GM21717 (cell line): ENCODE results near the gene SPACA1.
"Not testable (repeated sequence)": the region's sequence is repeated elsewhere in the genome, so short reads cannot be mapped to it uniquely, and the experiment has no call there.

ENCODE experiments used
- ATAC-seq: cut with Tn5 transposase; IDR thresholded peaks from one replicate; pipeline ENCODE4 v1.9.1; 2021; ENCODE audit warnings: mild to moderate bottlenecking, moderate library complexity; ENCODE audit not compliant: unreplicated experiment

Gene SPACA1, protein sequence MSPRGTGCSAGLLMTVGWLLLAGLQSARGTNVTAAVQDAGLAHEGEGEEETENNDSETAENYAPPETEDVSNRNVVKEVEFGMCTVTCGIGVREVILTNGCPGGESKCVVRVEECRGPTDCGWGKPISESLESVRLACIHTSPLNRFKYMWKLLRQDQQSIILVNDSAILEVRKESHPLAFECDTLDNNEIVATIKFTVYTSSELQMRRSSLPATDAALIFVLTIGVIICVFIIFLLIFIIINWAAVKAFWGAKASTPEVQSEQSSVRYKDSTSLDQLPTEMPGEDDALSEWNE

DNA sequence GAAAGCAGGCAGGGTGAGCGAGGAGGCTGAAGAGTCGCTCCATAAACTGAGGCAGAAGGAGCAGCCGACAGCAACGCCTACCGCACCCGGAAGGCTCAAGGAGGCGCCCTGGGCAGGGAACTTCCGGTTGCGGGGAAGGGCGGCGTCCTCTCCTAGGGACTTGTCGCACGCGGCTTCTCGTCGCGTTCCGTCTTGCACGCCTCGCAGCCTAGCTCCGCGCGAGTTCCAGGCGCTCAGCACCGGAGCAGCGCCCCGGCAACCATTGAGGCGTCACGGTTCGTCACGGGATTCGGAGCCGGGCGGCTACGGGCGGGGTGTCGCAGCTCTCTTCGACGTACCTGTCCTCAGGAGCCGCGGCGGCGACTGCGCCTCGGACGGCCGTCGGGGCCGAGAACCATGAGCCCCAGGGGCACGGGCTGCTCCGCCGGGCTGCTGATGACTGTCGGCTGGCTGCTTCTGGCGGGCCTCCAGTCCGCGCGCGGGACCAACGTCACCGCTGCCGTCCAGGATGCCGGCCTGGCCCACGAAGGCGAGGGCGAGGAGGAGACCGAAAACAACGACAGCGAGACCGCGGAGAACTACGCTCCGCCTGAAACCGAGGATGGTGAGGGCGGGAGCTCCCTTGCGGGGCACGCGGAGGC lies at the start of gene SPACA1:
TSS of gene SPACA1 (plus strand) at position 332 of the 641 bp plus-strand sequence. CDS start at position 397, 65 bp downstream.
- no peak for ATAC-seq

DNA sequence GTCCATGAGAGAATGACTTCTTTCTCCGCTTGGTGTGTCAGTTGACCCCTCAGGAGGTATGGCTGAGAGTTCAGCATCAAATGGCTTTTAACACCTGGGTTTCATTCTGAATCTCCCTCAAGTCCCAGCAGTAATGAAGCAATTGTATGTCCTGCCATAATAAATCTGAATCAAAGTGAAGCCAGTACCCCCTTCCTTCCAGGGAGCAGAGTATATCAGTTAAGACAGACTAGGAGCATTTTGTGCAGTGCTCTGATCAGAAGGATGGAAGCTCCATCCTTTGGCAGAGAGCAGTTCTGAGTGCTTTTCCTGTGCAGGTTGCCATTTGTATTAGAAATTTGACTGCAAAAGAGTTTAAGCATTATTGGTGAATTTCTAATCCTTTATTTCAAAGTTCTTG lies 46.9 kb upstream of the SPACA1 start:
- no peak for ATAC-seq

DNA sequence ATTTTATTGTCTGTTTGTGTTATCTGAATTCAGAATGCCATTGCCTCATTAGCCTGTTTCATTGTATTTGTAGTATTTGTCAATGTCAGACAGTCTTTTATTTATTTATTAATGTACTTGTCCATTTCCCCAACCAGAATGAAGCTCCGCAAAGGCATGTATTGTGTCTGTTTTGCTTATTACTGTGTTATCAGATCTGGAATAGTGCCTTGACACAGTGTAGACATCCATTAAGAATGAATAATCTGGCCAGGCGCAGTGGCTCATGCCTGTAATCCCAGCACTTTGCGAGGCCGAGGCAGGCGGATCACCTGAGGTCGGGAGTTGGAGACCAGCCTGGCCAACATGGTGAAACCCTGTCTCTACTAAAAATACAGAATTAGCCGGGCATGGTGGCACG lies 46.4 kb upstream of the SPACA1 start:
- ATAC-seq: not testable (repeated sequence)

DNA sequence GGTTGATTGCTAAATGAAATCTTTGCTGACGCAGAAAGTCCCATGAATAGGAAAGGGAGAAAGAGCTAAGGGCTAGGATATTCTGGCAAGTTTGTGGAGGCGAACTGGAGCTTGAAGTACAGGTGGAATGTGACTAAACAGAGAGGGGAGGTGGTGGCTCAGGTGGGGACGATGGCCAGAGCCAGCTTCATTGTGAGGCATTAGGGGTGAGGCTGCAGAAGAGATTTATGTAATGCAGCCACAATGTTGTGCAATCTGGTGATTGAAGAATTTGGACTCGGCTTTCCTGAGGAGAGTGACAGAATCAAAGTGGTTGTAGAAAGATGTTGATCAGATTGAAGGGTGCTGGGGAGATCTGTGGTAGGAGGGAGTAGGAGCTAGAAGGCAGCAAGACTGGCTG lies 42.9 kb upstream of the SPACA1 start:
- no peak for ATAC-seq

DNA sequence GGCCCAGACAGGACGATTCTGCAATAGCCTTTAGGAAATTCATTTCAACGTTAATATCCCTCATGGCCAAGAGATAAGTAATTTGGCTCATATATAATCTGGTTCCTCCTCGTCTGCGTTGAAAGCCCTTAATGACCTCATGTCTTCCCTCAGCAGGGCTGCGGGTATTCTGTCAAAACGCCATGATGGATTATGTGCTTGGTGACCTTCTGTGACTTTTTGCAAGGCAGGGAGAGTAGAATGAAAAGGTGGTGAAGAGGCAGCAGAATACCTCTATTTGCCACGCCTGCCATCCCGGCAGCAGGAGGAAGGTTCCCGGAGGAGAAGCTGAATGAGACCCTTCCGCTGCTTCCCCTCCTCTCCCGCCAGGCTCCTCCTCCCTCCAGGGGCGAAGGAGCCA lies 41.1 kb upstream of the SPACA1 start:
- no peak for ATAC-seq

DNA sequence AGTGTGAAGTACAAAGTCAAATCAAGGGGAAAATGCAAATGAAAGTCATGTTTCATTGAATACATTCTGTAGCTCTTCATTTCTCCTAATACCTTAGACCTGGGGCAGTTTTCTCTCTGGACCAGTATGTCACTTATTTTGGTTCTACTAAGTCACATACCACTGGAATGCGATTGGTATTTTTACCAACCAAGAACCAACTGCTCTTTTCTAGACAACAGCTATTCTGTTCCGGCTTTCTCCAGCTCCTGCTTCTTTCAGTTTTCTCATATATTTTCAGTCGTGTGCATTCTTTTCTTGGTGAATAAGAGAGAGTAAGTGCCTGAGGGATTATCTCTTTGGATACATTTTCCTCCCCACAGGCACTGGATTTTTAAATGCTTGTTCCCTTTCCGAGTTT lies 39.2 kb upstream of the SPACA1 start:
- ATAC-seq: no peak

DNA sequence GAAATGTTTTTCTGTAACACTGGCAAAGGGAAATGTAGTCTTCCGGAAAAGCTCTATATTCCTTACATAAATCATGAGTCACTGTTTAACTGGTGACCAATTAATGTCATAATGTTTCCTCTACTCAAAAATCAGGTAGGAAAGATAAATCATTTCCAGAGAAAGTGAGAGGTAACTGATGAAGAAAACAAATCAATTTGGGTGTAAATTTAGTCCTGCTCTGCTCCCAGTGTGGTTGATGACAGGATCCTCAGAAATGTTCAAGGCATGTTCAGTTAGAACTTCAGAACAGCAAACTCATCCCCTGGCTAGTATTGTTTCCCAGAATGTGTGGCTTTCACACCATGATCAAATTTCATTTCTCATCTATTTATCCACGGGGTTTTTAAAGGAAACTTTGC lies 38.8 kb upstream of the SPACA1 start:
- no peak for ATAC-seq

DNA sequence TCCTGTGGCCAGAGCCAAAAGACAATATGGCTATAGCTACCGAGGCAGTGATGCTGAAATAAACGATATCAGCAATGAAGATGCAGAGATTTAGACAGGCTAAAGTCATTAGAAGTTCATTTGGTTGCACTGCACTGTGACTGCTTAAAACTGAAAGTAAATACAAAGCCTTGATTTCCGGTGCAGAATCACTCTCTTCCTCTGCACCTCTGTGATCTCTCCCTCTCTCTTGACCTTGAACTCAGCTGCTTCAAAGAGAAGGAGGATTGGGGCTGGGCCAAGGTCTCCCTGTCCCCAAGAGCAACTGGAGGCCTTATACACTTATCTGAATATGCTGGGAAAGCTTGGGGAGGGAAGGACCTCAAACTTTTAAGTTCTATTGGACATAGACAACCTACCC lies 34.6 kb upstream of the SPACA1 start:
- no peak for ATAC-seq

DNA sequence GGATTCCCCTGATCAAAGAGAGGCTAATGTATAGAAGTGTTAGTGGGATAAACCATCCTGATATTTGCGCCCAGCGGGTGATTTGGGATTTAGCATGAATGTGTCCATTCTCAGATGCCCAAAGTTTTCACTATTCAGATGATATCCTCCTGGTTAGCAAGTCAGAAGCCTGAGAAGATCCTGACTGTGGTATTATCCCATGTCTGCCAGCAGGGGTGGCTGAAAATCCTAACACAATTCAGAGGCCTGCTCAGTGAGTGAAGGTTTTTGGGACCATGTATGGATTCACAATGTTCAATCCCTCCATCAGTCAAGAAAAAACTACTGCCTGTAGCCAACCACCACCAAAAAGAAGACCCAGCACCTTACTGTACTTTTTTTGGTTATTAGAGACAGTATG lies 34.1 kb upstream of the SPACA1 start:
- no peak for ATAC-seq

DNA sequence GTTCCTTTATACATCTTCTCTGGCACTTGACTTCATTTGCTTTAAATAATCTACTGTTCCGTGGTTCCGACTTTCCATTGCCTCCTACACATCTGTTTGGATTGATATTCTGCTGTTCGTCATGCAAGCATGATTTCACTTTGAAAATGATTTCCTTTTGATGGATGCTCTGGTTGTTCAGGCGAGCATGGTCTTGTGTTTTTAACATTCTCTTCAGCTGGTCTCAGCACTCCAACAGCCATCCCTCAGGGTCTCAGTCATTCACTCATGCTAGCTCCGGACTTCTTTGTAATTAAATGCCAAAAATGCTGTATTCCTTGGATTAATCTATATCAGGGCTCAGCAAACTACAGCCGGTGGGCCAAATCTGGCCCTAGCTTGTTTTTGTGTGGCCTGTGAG lies 27.2 kb upstream of the SPACA1 start:
- ATAC-seq: no peak

DNA sequence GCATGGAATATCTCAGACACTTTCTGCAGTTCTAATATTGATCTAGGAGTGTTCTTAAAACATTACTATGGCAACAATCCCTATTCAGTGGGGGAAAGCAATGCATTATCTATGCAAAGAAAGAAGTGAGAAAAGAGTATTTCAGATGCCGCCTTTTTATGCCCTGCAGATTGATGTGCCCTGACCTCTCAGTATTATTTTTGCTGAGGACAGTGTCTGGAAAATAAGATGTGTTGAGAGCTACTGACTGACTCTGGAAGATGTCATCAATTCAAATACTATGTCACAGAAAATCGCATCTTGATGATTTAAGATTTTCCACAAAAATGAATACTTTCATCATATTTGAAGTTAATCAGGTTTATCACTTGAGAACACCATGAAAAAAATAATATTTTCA lies 22.9 kb upstream of the SPACA1 start:
- no peak for ATAC-seq

DNA sequence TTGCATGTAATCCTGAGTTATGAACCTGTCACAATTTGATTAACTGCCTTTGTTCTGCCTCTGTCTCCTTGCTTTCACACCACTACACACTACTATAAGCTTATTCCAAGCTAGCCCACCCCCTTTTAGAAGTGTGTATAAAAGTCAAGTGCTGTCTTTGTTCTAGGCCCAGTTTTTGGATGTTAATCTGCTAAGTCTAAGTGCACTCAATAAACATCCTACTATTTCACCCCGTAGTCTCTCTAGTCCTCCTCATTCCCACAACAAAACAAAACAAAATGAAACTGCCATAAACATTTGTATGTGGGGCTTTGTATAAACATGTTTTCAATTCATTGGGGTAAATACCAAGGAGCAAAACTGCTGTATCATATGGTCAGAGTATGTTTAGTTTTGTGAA lies 16.1 kb upstream of the SPACA1 start:
- ATAC-seq: no peak

DNA sequence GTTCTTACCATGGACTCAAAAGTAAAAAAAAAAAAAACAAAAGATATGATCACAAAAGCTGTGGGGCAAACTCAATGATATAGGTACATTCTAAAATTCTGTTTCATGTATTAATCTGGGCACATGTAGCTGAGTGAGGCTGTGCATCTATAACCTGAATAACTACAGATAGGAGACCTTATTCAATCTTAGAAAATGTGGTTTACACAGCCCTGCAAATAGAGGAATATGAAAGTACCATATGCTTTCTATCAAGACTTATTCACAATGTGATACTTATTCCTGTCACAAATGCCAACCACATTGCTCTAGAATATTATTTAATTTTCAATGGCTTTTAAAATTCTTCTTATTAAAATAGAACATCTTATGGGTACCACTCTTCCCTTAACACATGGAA lies 3.1 kb upstream of the SPACA1 start:
- no peak for ATAC-seq

DNA sequence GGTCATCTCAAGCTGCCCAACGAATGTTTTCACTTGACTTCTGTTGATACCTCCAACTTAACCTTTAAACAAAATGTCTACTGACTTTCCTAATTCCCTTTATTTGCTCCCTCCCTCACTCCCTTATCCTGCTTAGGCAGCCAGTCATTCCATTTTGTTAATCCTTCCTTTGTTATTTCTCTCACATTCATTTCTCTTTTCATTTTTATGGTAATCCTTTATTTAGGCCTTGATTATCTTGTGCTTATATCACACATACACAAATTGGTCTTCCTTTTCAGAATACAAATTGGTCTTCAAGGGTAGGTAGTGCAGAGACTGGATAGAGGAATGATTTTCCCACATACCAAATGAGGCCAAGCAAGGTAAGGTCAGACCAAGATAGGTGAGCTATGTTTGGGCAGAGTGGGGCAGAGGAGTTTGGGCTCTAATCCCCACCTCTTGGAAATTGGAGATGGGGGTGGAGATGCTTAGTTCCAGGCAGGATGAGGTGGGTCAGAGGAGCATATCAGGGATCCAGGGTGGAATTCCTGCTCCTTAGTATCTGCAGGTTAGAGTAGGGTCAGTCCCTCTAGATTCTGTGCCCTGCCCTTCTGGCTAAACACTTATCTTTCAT lies 2.0 kb upstream of the SPACA1 start:
- ATAC-seq: no peak

DNA sequence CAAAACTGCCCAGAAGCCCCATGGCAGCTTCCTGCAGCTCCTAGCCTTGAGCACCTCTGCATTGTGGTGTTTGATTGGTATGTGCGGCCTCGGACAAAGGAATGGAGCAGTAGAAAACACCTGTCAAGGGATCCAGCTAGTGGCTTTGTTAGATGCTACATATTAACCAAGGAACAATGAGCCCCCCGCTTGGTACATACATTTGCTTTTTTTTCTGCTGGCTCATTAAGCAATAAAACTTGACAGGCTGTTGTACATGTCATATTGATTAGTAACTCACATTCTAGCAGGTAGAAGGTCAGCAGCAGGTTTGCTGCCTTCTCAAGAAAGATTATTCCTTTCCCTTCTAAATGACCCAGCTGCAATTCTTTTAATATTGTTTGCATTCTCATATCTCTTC lies 937 bp downstream of the SPACA1 start:
- no peak for ATAC-seq

DNA sequence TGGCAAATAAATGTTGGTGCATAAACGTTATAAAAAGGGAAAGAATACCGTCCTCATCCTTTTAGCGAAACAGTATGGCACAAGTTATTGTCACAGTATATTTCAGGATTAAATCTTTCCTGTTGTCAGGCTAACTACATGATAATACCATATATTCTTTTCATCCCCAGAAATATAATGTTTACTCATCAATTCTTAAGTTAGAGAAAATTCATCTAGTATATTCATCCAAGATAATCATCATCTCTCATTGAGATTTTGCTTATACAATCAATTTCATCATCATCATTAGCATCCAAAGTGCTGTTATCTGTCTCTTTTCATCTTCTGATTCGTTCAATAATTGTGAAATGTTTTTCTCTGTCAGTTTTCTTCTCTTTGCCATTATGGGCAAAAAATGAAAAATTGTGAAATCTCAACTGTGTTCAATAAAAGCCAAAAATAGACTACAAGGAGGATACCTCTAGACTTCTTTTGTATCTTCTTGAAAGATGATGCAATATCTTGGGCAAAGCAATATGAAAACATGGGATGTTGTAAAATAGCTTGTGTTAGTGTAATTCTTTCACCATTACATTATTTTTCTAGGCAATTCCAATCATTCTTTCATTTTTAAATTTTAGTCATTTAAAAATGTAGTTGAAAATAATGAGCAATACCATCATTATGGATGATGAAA lies 2.6 kb downstream of the SPACA1 start:
- ATAC-seq: no peak

DNA sequence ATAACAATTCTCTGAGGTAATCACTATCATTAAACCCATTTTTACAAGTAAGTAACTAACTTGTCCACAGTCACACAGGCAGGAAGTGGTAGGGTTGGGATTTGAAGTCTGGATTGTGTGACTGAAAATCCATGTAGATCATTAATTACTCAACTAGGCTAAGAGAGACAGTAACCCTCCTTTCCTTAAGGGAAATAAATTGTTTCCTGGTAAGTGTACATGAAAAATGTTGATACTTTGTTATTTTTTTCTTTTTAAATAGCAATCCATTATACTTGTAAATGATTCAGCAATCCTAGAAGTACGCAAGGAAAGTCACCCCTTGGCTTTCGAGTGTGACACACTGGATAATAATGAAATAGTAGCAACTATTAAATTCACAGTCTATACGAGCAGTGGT lies 11.6 kb downstream of the SPACA1 start:
- no peak for ATAC-seq

DNA sequence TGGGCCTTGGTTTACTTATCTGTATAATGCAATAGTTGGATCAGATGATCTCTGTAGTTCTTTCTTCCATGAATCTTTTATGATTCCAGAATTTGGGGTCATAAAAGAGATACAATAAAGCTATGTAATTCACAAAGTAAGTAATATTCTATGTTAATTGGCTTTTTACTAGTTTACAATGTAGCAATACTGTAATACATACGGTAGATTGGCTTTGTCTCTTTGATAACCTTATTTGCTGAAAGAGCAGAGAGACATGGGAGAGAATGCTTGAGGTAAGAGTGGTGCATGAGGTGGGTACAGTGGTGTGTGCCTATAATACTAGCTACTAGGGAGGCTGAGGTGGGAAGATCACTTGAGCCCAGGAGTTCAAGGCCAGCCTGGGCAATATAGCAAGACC lies 14.7 kb downstream of the SPACA1 start:
- ATAC-seq: no peak

DNA sequence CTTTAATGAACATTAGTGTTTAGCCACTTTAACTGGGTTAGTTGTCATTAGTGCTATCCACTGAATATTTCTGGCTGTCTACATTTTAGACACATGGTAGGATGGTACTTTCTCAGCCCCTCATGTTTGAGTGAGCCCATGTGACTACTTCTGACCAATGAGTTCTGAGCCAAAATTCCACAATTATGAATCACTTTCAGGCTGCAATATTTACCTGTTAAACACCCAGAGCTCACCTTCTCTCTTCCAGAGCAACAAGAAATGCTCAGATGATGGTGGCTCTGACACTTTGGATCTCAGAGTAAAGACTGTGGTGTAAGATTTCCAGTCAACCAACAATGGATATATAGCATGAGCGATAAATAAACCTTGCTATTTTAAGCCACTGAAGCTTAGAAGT lies 24.8 kb downstream of the SPACA1 start:
- ATAC-seq: no peak

DNA sequence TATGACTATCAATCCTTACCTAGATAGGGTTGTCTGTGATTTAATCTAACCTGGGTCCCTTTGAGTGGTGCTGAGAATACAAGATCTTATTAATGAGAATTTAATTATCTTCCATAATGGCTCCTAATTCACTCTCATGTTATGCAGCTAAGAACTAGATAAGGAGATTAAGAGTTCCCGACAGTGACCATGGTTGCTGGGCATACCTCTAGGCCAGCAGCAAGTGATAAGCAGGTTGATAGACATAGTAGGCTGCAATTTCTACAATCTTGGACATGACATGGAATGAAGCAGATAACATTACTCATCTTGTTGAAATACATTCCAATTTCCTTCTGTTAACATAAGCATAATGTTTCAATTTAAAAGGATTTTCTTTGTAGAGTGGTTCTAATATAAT lies 27.1 kb downstream of the SPACA1 start:
- no peak for ATAC-seq

DNA sequence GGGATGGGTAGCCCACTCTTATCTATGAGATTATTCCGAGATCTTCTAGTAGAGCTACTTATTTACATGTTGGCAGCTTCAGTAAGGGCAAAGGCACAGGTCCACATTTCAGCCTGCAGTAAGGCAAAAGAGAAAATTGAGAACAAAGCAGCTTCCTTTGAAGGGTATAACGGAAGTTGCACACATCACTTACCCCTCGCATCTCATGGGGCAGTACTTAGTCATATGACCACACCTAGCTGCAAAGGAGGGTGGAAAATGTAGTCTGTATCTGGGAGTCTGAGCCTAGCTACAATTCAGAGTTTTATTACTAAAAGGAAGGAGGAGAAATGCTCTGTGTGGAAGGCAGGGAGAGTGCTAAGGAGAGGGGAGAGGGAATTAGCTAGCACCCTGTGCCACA lies 29.7 kb downstream of the SPACA1 start:
- no peak for ATAC-seq

DNA sequence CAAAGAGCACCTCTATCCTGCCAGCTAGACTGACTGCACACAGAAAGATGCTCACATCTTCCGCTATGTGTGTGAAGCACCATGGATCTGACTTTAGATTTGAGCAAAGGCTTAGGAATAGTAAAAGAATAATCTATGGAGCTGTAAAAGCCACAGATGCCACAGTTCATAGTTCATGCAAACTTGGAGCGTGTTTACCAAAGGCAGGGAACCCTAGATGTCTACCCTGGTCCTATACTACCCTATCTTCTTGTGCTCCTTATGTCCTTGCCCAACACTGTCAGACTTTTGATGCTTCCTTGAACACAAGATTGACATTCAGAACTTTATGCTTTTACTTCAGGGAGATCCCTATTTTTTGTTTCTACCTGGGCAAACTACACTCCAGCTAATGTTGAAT lies 39.2 kb downstream of the SPACA1 start:
- ATAC-seq: no peak
